ENCODE results near the gene EREG.

EREG gene

DNA sequence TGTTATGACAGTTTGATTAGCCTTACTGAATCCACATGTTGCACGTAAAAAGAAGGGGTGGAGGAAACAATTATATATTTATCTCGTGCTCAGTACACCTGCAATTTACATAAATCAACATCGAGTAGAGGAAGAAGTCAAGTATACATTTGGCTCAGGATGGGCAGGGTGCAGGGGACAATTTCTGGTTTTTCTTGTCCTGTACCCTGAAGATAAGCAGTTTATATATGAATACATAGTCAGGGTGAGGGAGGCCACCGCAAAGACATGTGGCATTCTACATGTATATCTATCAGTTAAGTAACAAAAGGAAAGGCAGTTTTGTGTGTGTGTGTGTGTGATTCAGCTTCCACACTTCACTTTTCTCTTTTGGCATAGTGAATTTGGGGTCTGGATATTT lies 11.1 kb upstream of the EREG start:
- no peak overlapping the region for H3K27ac ChIP-seq
- no peak overlapping the region for H3K4me3 ChIP-seq (ENCODE audit: low read depth, low read length)
- no peak for DNase-seq
- no peaks in the 10 kb centered on the region for H3K36me3 ChIP-seq
- H3K27me3 ChIP-seq (ENCODE audit: insufficient read depth, low read depth, severe bottlenecking): no peaks in the 10 kb centered on the region
- H3K9me3 ChIP-seq (ENCODE audit: severe bottlenecking): no peaks in the 10 kb centered on the region
- TF ChIP-seq, protein P1, sequence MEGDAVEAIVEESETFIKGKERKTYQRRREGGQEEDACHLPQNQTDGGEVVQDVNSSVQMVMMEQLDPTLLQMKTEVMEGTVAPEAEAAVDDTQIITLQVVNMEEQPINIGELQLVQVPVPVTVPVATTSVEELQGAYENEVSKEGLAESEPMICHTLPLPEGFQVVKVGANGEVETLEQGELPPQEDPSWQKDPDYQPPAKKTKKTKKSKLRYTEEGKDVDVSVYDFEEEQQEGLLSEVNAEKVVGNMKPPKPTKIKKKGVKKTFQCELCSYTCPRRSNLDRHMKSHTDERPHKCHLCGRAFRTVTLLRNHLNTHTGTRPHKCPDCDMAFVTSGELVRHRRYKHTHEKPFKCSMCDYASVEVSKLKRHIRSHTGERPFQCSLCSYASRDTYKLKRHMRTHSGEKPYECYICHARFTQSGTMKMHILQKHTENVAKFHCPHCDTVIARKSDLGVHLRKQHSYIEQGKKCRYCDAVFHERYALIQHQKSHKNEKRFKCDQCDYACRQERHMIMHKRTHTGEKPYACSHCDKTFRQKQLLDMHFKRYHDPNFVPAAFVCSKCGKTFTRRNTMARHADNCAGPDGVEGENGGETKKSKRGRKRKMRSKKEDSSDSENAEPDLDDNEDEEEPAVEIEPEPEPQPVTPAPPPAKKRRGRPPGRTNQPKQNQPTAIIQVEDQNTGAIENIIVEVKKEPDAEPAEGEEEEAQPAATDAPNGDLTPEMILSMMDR (IDR thresholded peaks at IDR 0.05; ENCODE audit: low read depth, low read length): no peak

DNA sequence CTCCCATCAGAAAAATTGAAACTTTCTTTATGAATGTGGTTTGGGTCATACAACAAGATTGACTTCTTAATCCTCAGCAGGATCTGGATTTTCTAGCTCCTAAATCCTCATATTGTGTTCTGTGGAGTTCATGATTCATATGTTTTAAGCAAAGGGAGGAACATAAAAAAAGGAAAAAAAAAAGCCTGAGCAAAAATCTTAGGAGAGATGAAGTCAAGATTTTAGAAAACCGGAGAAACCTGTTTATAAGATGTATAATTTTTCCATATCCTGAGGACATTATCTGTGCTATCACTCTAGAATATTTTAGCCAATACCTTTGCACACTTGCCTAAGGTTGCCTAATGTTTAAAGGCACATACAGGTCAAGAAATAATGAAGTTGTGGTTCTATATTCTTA lies 7.0 kb upstream of the EREG start:
- TF ChIP-seq, protein P1 (IDR thresholded peaks at IDR 0.05; ENCODE audit: low read depth, low read length): no peak
- Histone ChIP-seq H3K27me3 (ENCODE audit: insufficient read depth, low read depth, severe bottlenecking) (no peaks in the 10 kb centered on the region), H3K27ac (no peak overlapping the region), H3K36me3 (no peaks in the 10 kb centered on the region), H3K4me3 (ENCODE audit: low read depth, low read length) (no peak overlapping the region), H3K9me3 (ENCODE audit: severe bottlenecking) (no peaks in the 10 kb centered on the region)
- DNase-seq: no peak

DNA sequence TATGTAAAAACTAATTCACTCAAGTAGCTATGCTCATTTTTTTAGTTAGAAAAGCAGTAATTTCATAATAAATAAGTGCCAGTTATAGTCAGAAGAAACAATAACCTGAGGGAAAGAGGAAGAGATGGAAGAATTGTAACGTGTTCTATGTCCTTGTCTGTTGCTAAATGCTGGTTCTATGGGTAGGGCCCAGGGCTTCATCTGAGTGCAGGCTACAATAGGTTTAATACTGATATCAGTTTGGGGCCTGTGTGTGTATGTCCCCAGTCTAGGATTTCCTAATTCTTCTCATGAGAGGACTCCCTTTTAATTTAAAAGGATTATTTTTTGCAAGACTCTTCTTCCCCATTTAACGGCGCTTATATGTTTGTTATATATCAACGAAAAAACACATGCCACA lies 3.3 kb upstream of the EREG start:
- no peak overlapping the region for H3K27ac ChIP-seq
- H3K9me3 ChIP-seq (ENCODE audit: severe bottlenecking): no peaks in the 10 kb centered on the region
- no peak for DNase-seq
- H3K4me3 ChIP-seq (ENCODE audit: low read depth, low read length): no peak overlapping the region
- no peaks in the 10 kb centered on the region for H3K36me3 ChIP-seq
- TF ChIP-seq, protein P1 (IDR thresholded peaks at IDR 0.05; ENCODE audit: low read depth, low read length): no peak
- H3K27me3 ChIP-seq (ENCODE audit: insufficient read depth, low read depth, severe bottlenecking): no peaks in the 10 kb centered on the region

DNA sequence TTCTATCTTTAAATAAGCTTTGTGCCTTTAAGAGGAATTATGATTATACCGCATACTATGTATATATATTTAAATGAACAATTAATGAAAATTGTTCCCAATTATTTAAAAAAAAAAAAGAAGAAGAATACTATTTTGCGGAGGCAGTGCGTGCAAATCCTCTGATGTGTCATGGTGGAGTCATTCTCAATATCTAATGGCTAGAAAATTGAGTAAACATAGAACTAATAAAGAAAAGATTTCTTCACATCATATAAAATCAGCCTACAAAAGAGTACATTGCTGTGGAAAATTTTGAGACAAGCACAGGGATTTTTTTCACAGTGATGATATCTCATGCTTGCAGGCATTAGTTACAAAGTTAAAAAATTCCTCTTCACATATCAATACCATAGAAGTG lies 2.6 kb upstream of the EREG start:
- no peaks in the 10 kb centered on the region for H3K36me3 ChIP-seq
- H3K9me3 ChIP-seq (ENCODE audit: severe bottlenecking): no peaks in the 10 kb centered on the region
- H3K27ac ChIP-seq: no peak overlapping the region
- no peak overlapping the region for H3K4me3 ChIP-seq (ENCODE audit: low read depth, low read length)
- TF ChIP-seq, protein P1 (IDR thresholded peaks at IDR 0.05; ENCODE audit: low read depth, low read length): no peak
- no peak for DNase-seq
- no peaks in the 10 kb centered on the region for H3K27me3 ChIP-seq (ENCODE audit: insufficient read depth, low read depth, severe bottlenecking)

DNA sequence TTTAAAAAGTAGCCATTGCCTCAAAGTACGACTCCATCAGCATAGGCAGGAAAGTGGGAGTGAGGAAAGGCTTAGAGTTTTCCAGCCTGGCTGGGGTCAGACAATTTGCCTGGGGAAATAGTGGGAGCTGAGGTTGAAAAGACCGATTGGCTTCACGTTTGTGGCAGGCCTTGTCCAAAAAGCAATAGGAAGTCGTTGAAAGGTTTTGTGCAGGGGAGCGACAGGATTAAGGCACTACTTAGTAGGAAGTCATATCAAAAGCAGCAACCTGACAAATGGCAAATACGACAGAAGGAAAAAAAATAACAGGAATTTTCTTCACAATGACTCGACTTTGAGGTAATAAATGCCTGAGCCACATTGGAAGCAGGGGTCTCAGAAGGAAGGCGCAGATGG lies 691 bp upstream of the EREG start:
- no peaks in the 10 kb centered on the region for H3K9me3 ChIP-seq (ENCODE audit: severe bottlenecking)
- no peak for DNase-seq
- no peak overlapping the region for H3K4me3 ChIP-seq (ENCODE audit: low read depth, low read length)
- H3K36me3 ChIP-seq: no peaks in the 10 kb centered on the region
- TF ChIP-seq, protein P1 (IDR thresholded peaks at IDR 0.05; ENCODE audit: low read depth, low read length): no peak
- no peak overlapping the region for H3K27ac ChIP-seq
- no peaks in the 10 kb centered on the region for H3K27me3 ChIP-seq (ENCODE audit: insufficient read depth, low read depth, severe bottlenecking)

DNA sequence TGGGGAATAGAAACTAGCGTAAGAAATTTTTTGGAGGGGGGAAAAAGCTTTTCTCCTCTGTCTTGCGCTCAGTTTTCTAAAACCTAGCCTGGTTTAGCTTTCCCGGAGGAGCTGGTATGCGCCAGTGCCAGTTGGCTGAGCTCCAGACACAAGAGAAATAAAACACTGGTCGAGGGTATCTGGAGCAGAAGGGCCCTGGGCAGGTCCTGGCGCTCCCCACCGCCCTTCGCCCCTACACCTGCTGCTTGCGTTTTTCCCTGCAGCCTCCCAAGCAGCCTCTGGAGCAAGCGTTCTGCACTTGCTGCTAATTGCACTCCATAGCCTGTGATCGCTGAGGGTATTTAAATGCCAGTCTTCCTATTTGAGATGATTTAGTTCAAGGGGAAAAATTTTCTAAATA lies 816 bp downstream of the EREG start:
- no peaks in the 10 kb centered on the region for H3K9me3 ChIP-seq (ENCODE audit: severe bottlenecking)
- H3K27ac ChIP-seq: no peak overlapping the region
- TF ChIP-seq, protein P1 (IDR thresholded peaks at IDR 0.05; ENCODE audit: low read depth, low read length): no peak
- H3K4me3 ChIP-seq (ENCODE audit: low read depth, low read length): no peak overlapping the region
- H3K27me3 ChIP-seq (ENCODE audit: insufficient read depth, low read depth, severe bottlenecking): no peaks in the 10 kb centered on the region
- no peak for DNase-seq
- H3K36me3 ChIP-seq: no peaks in the 10 kb centered on the region
